ENCODE measurements around the gene MAP4K4. TPM values are rescaled to one million over a fixed set of nuclear protein-coding genes. Genes with fewer than 3 reads are reported as not detected.

The MAP4K4 gene
- polyA plus RNA-seq, 3 donors = 5.3 to 66.9 (median 8.7) TPM

DNA sequence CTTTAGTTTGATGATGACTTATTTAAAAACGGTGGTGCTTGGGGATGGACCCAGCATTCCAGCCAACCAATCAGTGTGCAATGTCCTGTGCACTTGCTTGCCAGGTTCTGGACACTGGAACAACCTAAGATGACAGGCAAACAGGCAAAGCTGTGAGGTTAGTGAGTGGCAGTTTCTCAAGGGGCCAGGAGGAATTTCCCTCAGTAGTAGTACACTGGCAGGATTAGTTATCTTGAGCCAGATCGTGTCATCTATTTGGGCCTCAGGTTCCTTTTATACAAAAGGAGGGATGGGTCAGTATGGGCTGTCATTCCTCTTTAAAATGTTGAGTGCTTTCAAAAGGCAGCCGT is 26.6 kb downstream of the MAP4K4 start:
- peaks cover 12 to 21% of the 10 kb centered on the region in 2 donors for H3K36me3 Mint-ChIP-seq
- Histone ChIP-seq H3K36me3 (replicated peaks in 1 of 2; ENCODE audit: control insufficient read depth in 1 of 2, insufficient read depth in 2 of 2, low read length in 2 of 2) (no peaks in the 10 kb centered on the region), H3K79me2 (ENCODE audit: insufficient read depth, low read length) (peaks cover 98% of the 10 kb centered on the region), H3K4me2 (replicated peaks; ENCODE audit: extremely low read depth, low read length, poor library complexity, severe bottlenecking) (peak overlapping the region; percentile 34), H3K27ac (ENCODE audit: low read depth in 1 of 2, low read length in 2 of 2) (peak overlapping the region; percentile 76 to 88), H2AFZ (ENCODE audit: insufficient read depth, low read depth, low read length, poor library complexity, severe bottlenecking) (no peak overlapping the region), H3K4me1 (ENCODE audit: control insufficient read depth in 1 of 2, insufficient read depth in 2 of 2, low read length in 2 of 2) (peaks cover 60 to 78% of the 10 kb centered on the region in 2 donors), H3K9ac (ENCODE audit: insufficient read depth, low read length, poor library complexity, severe bottlenecking) (no peak overlapping the region), H3K9me3 (replicated peaks in 1 of 2; ENCODE audit: control insufficient read depth in 1 of 2, insufficient read depth in 1 of 2, low read length in 2 of 2) (no peaks in the 10 kb centered on the region), H4K20me1 (ENCODE audit: insufficient read depth, low read length) (peaks cover 69% of the 10 kb centered on the region), H3K27me3 (ENCODE audit: control insufficient read depth in 2 of 2, insufficient read depth in 2 of 2, low read length in 2 of 2) (no peaks in the 10 kb centered on the region), H3K4me3 (replicated peaks in 1 of 3; ENCODE audit: low read depth in 2 of 3, low read length in 3 of 3) (peak overlapping the region in 1 of 3 experiments; percentile 36)
- TF ChIP-seq, protein P1, sequence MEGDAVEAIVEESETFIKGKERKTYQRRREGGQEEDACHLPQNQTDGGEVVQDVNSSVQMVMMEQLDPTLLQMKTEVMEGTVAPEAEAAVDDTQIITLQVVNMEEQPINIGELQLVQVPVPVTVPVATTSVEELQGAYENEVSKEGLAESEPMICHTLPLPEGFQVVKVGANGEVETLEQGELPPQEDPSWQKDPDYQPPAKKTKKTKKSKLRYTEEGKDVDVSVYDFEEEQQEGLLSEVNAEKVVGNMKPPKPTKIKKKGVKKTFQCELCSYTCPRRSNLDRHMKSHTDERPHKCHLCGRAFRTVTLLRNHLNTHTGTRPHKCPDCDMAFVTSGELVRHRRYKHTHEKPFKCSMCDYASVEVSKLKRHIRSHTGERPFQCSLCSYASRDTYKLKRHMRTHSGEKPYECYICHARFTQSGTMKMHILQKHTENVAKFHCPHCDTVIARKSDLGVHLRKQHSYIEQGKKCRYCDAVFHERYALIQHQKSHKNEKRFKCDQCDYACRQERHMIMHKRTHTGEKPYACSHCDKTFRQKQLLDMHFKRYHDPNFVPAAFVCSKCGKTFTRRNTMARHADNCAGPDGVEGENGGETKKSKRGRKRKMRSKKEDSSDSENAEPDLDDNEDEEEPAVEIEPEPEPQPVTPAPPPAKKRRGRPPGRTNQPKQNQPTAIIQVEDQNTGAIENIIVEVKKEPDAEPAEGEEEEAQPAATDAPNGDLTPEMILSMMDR (IDR thresholded peaks at IDR 0.05) = no peak
- 100% methylated on average over 1 of the region's 3 CpGs for WGBS (ENCODE audit: insufficient coverage)
- peaks cover 0 to 3% (median 0%) of the 10 kb centered on the region in 3 donors for H3K27me3 Mint-ChIP-seq (ENCODE audit: low read depth in 3 of 3)
- no peak overlapping the region for H3K4me3 Mint-ChIP-seq
- DNase-seq = peak in 1 of 3 donors; percentile 62
- H3K27ac Mint-ChIP-seq = peak overlapping the region; percentile 9 to 95 (median 86)
- intact Hi-C loops (cut with micrococcal nuclease) = no loop called here
- peaks cover 90% of the 10 kb centered on the region for H3K4me1 Mint-ChIP-seq
- H3K9me3 Mint-ChIP-seq = peaks cover 0 to 2% (median 0%) of the 10 kb centered on the region in 7 donors

- Histone ChIP-seq H3K27me3 (ENCODE audit: control insufficient read depth in 2 of 2, insufficient read depth in 2 of 2, low read length in 2 of 2) (no peaks in the 10 kb centered on the region), H3K9me3 (replicated peaks in 1 of 2; ENCODE audit: control insufficient read depth in 1 of 2, insufficient read depth in 1 of 2, low read length in 2 of 2) (no peaks in the 10 kb centered on the region), H3K4me1 (ENCODE audit: control insufficient read depth in 1 of 2, insufficient read depth in 2 of 2, low read length in 2 of 2) (peaks cover 56 to 83% of the 10 kb centered on the region in 2 donors), H4K20me1 (ENCODE audit: insufficient read depth, low read length) (peaks cover 78% of the 10 kb centered on the region), H3K79me2 (ENCODE audit: insufficient read depth, low read length) (peaks cover 98% of the 10 kb centered on the region), H3K4me2 (replicated peaks; ENCODE audit: extremely low read depth, low read length, poor library complexity, severe bottlenecking) (no peak overlapping the region), H3K36me3 (replicated peaks in 1 of 2; ENCODE audit: control insufficient read depth in 1 of 2, insufficient read depth in 2 of 2, low read length in 2 of 2) (no peaks in the 10 kb centered on the region), H2AFZ (ENCODE audit: insufficient read depth, low read depth, low read length, poor library complexity, severe bottlenecking) (no peak overlapping the region), H3K4me3 (replicated peaks in 1 of 3; ENCODE audit: low read depth in 2 of 3, low read length in 3 of 3) (no peak overlapping the region), H3K27ac (ENCODE audit: low read depth in 1 of 2, low read length in 2 of 2) (no peak overlapping the region), H3K9ac (ENCODE audit: insufficient read depth, low read length, poor library complexity, severe bottlenecking) (no peak overlapping the region)
- peaks cover 0 to 3% (median 0%) of the 10 kb centered on the region in 3 donors for H3K27me3 Mint-ChIP-seq (ENCODE audit: low read depth in 3 of 3)
- no peak overlapping the region for H3K4me3 Mint-ChIP-seq
- H3K27ac Mint-ChIP-seq = no peak overlapping the region
- WGBS (ENCODE audit: insufficient coverage) = no CpG with 5 or more reads among the region's 3 CpGs
- intact Hi-C loops (cut with micrococcal nuclease) = no loop called here
- TF ChIP-seq, protein P1 (IDR thresholded peaks at IDR 0.05) = no peak
- no peak for DNase-seq
- peaks cover 90% of the 10 kb centered on the region for H3K4me1 Mint-ChIP-seq
- H3K36me3 Mint-ChIP-seq = peaks cover 10 to 20% of the 10 kb centered on the region in 2 donors
- H3K9me3 Mint-ChIP-seq = peaks cover 0 to 2% (median 0%) of the 10 kb centered on the region in 7 donors
These were observed 27.5 kb downstream of the MAP4K4 start for GRCh38 chr2:101725038-101725437.
